HG03565 (cell line): ENCODE measurements around the gene GHDC.

Source experiments
- ATAC-seq: cut with Tn5 transposase; IDR thresholded peaks from one replicate; pipeline ENCODE4 v1.9.1; 2021; ENCODE audit warnings: mild to moderate bottlenecking, moderate library complexity; ENCODE audit not compliant: unreplicated experiment

GHDC gene

DNA sequence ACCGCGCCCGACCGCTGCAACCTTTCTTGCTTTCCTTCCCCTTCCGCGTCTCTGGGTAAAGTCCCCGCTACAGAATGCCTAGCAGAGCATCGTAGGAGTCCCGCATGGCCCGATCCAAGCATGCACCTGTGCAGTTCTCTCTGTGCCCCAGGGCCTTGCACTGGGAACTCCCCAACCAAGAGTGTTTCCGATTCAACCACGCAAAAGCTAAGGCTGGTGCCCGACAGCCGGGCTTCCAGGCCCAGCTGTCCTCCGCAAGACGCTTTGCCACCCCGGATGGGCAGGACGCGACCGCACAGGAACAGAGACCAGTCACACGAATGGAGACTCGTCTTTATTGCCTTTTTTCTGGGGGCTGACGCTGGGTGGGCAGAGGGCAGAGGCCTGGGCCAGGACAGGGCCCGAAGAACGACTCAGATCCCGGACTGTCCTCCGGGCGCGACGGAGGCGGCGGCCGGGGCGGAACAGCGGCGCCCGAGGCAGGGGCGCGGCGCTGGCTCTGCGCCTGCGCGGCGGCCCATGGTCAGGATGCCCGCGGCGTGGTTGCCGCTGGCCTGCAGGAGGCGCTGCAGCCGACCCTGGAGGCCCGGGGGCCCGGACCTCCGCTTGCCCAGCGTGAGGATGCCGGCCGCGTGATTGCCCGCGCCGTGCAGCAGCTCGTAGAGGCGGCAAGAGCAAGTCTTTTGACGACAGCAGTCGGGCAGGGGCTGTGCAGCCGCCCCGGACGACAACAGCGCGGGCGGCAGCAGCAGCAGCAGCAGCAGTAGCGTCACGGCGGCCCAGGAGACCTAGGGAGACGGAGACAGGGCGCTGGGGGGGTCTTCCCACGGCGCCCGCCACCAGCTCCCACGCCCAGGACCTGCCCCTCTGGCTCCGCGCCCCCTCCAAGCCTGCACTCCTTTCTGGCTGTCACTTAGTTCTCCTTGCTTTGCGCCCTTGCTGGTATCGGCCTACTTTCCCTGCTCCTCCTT lies 10.3 kb downstream of the GHDC start:
- ATAC-seq = peak; percentile 68

DNA sequence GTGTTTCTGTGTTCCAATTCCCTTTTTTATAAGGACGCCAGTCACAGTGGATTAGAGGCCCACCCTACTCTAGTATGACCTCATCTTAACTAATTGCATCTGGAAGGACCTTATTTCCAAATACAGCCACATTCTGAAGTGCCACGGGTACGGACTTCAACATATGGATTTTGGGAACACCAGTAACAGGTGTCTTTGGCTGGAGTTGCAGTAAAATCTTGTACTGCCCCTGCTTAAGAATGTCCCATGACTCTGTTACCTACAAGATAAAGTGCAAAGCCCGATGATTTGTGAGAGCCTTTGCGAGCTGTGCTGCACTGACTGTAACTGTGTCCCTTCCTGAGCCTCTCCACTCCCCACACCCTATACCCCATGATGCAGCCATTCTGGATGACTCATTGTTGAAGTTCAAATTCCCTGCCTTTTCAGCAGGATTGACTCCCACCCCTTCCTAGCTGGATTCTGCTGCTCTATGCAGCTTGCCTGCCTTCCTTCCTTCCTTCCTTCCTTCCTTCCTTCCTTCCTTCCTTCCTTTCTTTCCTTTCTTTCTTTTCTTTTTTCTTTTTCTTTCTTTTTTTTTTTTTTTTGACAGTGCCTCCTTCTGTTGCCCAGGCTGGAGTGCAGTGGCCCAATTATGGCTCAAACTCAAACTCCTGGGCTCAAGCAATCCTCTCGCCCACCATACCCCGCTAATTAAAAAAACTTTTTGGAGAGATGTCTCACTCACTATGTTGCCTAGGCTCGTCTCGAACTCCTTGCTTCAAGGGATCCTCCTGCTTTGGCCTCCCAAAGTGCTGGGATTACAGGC lies 11.2 kb downstream of the GHDC start:
- no peak for ATAC-seq

DNA sequence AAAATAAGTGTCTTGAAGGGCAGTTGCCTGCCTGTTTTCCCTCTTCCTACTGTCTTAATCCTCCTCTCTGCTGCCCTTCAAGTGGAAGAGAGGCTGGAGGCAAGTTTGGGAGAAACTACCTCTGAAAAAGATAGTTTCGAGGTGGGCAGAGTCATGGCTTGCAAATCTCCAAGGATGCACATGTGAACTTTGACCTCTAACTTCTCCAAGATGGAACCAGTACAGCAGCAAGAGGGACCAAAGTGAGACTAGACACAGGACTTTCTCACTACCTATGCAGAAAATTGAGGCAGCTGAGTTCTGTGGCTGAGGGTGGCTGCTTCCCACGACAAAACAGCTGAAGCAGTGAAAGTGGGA lies 12.5 kb downstream of the GHDC start:
- no peak for ATAC-seq

DNA sequence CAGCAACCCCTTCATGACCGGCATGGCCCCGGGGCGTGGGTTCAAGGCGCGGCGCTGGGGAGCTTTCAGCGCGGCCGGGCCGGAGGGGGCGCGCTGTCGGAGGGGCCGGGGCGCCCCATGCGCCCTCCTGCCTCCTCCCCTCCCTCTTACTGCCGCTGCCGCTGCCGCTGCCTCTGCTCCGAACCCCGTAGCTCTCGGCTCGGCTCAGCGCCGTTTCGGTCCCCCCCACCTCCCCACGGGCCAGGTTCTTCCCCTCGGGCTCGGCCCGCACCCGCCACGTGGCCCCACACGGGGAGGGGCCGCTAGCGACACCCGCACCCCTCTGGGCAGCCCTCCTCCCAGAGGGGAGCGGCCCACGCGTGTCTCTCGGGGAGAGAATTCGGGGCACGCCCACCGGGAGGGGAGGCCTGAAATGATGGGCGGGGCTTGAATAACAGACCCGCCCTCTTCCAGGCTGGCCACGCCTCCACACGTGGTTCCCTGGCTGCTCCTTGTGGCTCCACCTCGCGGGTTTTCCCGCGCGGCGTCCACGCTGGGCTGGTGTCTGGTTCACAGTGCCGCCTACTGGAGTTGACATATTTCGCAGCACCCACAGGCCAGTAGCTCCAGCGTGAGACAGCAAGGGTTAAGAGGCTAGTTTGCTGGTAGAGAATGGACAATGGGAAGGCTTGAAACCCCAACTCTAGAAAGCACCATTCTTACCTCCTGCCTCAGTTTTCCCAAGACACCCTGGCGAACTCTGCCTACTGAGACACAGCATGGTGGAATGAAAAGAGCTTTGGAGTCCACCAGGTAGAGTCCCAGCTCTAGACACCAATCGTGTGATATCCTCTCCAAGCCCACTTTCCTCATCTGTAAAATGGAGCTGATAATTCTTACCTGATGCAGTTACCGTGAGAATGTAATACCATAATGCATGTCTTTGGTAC lies 13.1 kb downstream of the GHDC start, which contains the start of gene KCNH4:
TSS of gene KCNH4 (minus strand) at position 221 of the 929 bp plus-strand sequence. CDS start at position 24, 197 bp downstream.
- ATAC-seq = peak; percentile 36

DNA sequence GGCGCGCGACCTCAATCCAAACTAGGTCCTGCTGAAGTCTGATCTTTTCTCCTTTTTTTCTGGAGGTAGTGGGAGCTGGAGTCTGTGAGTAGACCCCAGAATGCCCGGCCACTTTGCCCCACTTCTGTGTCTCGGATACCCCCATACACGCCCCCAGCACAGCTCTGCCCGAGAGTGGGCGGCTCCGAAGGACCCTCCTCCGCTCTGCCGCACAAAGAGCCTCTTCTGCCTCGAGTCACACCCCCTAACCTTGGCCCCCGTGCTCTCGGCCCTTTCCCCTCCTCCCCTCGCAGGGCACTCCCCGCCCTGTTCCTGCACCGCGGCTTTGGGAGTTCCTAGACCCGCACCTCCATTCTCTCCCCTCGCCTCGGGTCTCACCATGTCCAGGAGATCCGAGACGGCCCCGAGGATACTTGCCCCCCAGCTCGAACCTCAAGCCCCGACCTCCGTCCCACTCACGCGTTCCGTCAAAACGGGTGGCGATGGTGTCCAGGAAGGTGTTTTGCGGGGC lies 13.8 kb downstream of the GHDC start:
- no peak for ATAC-seq

DNA sequence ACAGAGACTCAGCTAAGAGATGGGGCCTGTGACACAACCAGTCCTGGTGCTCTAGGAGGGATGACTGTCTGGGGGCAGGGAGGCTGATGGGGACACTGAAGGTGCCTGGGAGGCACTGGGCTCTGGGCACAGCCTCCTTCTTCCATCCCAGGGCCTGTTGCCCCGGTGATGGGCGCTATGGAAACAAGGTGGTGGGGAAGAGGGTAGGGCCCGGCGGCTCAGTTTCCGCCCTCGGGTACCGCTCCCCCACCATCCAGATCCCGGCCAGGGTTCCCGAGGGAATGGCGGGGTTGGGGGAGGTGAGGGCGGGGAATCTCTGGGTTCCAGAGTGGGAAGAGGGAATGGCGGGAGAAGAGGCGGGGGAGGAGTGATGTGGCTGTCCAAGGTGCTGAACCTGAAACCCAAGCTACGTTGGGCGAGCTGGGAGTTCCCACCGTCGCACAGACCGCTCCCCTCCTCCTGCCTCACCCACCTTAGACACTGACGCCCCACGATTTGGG lies 14.3 kb downstream of the GHDC start:
- ATAC-seq = no peak

DNA sequence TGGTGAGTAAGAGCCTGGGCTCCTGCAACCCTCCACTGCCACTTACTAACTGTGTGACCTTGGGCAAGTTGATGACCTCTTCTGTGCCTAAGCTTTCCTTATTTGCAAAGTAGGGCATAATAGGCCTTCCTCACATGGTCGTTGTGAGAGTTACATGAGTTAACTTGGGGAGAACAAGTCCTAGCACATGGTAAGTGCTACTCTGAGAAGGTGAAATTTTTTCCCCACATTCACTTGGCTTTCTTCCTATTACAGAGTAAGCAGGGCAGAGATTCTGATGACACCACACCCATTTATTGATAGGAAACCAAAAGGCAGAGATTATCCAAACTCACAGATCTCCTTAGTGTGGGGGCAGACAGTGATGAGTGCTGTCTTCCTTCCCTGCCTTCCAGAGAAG lies 15.0 kb downstream of the GHDC start:
- ATAC-seq = no peak

DNA sequence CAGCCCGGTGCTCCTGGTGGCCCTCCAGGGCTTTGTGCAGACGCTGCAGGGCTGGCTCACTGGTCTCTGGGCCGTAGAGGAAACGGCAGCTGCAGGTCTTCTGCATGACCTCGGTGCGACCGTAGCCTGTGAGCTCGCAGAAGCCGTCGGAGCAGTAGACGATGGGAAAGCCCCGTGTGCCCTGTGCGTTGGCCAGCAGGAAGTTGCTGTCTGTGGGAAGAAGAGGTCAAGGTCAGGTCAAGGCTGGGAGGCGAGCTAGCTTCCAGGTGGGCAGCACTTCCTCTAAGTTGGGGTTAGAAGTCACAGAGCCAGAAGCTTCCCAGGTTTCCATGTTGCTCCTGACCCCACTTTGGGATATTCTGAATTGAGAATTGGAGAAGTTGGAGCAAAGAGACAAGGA lies 15.5 kb downstream of the GHDC start:
- ATAC-seq = no peak

DNA sequence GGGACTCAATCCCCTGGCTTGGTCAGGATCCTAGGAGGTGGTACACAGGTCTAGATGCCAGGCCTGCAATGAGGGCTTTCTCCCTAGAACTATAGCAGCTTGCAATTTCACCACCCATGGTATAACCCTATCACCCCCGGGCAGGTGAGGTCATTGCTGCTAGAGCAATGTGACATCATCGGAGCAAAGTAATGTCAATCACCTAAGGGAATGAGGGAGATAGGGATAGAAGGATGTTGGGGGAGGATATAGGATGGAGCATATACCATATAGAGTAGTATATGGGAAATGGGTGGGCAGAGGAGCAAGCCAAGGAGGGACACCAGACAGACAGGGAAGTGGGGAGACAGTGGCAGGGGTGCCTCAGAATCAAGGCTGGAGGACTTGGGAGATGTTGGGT lies 16.6 kb downstream of the GHDC start:
- no peak for ATAC-seq

DNA sequence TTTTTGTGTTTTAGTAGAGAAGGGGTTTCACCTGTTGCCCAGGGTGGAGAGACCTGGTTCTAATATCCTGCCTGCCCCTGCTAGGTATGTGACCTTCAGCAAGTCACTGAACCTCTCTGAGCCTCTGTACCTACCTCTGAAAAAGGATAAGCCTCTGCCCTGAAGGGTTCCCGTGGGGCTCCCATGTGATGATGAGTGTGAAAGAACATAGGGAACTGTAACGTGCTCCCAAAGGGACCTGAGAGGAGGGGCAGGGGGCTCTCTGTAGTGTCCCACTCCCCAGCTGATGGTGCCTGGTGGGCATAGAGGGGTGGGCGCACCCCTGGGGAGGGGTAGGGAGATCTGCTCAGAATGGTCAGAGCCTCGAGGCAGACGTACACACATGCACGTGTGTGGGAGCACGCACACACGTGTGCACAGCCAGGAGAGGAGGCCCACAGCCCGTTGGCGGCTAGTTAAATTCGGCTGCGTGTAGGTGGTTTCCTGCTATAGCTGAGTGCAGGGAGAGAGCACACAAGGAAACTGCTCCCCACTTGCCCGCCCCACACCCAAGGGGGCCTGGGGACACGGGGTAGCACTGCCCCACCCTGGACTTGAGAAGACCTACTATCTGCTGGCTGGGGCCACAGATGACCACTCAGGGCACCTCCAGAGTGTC lies 20.0 kb downstream of the GHDC start:
- no peak for ATAC-seq

DNA sequence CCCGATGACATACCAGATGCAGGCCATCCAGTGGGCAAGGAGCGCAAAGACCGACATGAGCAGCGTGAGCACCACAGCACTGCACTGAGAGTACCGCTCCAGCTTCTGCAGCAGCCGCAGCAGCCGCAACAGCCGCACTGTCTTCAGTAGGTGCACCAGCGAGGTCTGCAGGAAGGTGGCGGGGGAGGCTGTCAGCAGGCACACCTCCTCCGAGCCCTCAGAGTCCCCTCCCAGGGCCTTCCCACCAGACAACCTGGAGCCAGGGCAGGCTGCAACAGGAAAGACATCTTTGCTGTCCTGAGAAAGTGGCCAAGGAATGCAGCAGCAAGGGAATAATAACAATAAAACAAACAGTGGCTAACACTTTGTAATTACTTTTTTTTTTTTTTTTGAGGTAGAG lies 22.5 kb downstream of the GHDC start:
- no peak for ATAC-seq

DNA sequence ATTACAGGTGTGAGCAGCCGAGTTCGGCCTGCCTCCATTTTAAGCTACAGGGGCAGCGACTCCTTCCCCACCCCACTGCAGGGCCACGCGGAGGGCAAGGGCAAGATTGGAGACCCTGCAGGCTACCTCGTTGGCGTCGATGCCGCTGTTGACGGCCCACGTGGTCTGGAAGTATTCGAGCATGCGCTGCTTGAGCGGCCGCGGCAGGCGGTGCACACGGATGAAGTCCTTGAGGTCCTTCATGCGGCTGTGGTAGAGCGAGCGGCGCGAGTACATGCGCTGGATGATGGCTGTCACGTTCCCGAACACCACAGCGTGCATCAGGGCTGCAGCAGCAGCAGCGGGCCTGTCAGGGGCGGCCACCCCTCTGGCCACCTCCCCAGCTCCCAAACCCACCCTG lies 24.9 kb downstream of the GHDC start:
- no peak for ATAC-seq

DNA sequence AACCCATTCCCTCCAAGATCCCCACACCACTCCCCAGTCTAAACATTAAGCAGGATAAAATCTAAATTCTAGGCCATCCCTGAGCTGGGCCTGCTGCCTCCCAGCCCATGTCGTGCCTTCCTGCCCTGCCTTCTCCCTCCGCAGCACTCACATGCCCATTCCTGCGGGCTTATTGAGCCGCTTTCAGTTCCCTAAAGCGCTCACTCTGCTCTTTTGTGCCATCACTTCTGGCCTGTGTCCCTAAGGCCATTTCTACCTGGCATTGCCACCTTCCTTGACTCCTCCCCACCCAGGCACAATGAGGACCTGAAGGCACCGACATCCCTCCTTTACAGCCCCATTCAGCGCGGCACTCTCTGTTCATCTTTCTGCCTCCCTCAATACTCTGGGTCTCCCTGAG lies 26.5 kb downstream of the GHDC start:
- no peak for ATAC-seq

DNA sequence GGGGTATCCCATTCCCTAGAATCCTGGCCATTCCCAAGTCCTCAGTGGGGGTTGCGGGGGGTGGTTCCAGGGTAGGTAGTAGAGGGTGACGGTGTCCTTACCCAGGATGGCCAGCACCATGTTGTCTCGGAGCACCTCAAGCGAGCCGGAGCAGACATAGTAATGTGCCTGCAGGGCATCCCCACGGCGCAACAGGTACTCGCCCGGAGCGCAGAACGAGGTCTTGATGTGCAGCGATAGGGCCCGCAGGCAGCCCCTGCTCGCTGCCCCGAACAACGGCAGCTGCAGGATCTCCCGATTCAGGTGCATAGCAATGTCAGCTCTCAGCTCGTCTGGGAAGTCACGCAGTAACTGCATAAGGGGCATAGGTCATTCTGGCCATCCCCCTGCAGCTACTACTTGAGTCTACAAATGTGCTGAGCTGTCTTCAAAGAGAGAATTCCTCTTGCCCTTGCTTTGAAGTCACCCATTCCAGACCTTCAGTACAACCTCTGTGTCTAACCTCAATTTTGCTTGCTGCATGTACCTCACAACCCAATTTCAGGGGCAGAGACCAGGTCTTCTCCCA lies 28.0 kb downstream of the GHDC start:
- no peak for ATAC-seq

DNA sequence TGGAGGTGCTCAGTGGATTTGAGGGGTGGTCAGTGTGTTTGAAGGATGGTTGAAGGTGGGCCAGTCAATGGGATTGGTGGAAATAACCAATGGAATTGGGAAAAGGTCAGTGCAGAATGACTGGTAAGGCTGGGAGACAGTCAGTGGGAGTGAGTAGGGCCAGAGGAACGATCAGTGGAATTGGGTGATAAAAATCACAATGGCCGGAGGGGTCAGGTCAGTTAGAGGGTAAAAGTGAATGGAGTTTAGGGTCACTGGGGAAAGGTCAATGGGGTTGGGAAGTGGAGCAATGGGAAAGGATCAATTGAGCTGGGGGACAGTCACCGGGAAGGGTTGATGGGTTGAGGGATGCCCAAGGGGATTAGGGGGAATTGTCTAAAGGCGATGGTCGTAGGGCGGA lies 28.5 kb downstream of the GHDC start:
- ATAC-seq = no peak

DNA sequence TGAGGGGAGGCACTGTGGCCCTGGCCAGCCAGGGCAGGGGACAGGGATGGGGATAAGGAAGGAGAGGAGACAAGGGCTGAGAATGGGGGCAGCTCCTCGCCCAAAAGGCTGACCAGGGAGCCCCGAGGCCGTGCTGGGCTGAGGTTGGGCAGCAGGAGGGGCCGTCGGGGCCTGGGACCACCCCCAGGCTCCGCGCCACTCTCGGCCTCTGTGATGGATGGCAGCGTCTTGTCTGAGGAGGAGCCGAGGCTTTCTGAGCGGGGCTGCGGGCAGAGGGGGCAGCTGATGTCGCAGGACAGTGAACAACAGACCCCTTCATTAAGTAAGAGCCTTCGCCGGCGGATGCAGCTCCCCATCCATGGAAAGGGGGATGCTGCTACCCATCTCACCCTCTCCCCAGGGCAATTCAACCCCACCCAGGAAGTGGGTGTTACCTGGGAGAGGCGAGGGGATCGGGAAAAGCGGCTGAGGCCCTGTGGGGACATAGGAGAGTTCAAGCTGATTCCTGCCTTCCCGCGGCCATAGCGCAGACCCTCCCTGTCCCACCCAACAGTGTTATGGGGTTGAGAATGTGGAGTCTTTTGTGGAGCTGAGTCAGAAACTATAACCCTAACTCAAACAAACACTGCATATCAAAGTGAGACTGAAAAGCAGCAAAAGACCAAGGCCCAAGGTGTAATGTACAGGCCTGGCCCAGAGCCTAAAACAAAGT lies 30.4 kb downstream of the GHDC start:
- no peak for ATAC-seq

DNA sequence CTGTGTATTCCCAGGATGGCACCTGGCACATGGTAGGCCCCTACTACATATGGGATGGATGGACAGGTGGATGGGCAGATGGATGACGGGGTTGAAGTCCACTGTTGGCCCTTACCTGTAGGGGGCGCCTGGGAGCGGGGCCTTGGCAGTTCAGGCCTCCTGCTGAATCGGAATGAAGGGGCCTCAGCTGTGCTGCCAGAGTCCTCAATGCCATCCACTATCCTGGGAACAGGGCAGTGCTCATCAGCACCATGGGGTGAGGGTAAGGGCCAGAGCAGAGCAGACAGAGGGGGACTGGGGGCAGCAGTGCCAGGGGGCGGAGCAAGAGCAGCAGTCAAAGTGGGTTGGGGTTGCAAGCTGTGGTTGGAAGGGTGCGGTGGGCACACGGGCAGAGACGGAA lies 31.2 kb downstream of the GHDC start:
- ATAC-seq = no peak

DNA sequence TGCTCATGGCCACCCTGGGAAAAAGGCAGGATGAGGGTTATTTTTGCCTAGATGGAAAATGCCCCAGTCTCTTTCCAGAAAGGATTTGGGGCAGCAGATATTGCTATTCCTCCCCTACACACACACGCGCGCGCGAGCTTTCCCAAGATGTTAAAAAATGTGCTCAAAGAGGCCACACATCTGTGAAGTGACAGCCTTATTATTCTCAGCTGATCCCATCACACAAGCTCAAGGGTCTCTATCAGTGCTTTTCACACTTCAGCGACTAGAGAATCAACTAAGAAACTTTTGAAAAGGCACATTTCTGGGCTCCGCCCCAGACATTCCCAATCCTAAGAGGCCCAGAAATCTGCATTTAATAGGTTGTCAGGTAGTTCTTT lies 33.8 kb downstream of the GHDC start:
- ATAC-seq = no peak
